HTR-8/SVneo (cell line): ENCODE data around the gene MRC1.
A peak's percentile ranks its signal among the peaks of the same experiment; 100 is the strongest.

Experiments used
- DNase-seq: peaks from one replicate; pipeline ENCODE4 v3.0.0; 2011; ENCODE audit warnings: low spot score, mixed read lengths; ENCODE audit not compliant: insufficient read length
- FAIRE-seq: peaks from 2 replicates; lab custom pipeline; 2011; peaks lifted over from hg19 to GRCh38; lab: Jason Lieb, UNC

The MRC1 gene

GRCh38 chr10:17808971-17809841, at the start of gene MRC1:
MRC1 (plus strand) TSS chr10:17809348; CDS start chr10:17809466, 118 bp downstream.
- DNase-seq (no peak), FAIRE-seq (no peak)

GRCh38 chr10:17764142-17764541, 45.0 kb upstream of the MRC1 start:
- DNase-seq (no peak), FAIRE-seq (no peak)

GRCh38 chr10:17765602-17766001, 43.5 kb upstream of the MRC1 start:
- no peak for FAIRE-seq
- no peak for DNase-seq

- FAIRE-seq (no peak), DNase-seq (no peak)
These were observed 42.4 kb upstream of the MRC1 start for GRCh38 chr10:17766731-17767130.

GRCh38 chr10:17768496-17768895, 40.7 kb upstream of the MRC1 start:
- no peak for DNase-seq
- no peak for FAIRE-seq

GRCh38 chr10:17768957-17769356, 40.2 kb upstream of the MRC1 start:
- FAIRE-seq = no peak
- DNase-seq = peak; percentile 28

GRCh38 chr10:17771017-17771416, 38.1 kb upstream of the MRC1 start:
- DNase-seq = no peak
- FAIRE-seq = no peak

GRCh38 chr10:17779784-17780183, 29.4 kb upstream of the MRC1 start:
- no peak for DNase-seq
- no peak for FAIRE-seq

- FAIRE-seq (no peak), DNase-seq (no peak)
These were observed 28.4 kb upstream of the MRC1 start for GRCh38 chr10:17780727-17781126.

GRCh38 chr10:17781856-17782255, 27.3 kb upstream of the MRC1 start:
- no peak for DNase-seq
- FAIRE-seq = no peak

GRCh38 chr10:17782921-17783665, 26.1 kb upstream of the MRC1 start:
- FAIRE-seq (peak; percentile 51), DNase-seq (peak; percentile 61)

- DNase-seq = no peak
- FAIRE-seq = no peak
These were observed 25.4 kb upstream of the MRC1 start for GRCh38 chr10:17783751-17784150.

- no peak for DNase-seq
- FAIRE-seq = no peak
These were observed 24.5 kb upstream of the MRC1 start for GRCh38 chr10:17784688-17785087.

GRCh38 chr10:17785276-17785930, 23.7 kb upstream of the MRC1 start:
- DNase-seq (no peak), FAIRE-seq (no peak)

GRCh38 chr10:17787087-17787961, 21.8 kb upstream of the MRC1 start:
- DNase-seq (peak; percentile 60), FAIRE-seq (no peak)

- DNase-seq (no peak), FAIRE-seq (no peak)
These were observed 20.5 kb upstream of the MRC1 start for GRCh38 chr10:17788646-17789045.

GRCh38 chr10:17789396-17789795, 19.8 kb upstream of the MRC1 start:
- DNase-seq (no peak), FAIRE-seq (no peak)

GRCh38 chr10:17790651-17791050, 18.5 kb upstream of the MRC1 start:
- DNase-seq (no peak), FAIRE-seq (no peak)

- FAIRE-seq = no peak
- DNase-seq = no peak
These were observed 16.2 kb upstream of the MRC1 start for GRCh38 chr10:17792991-17793390.
